ENCODE data around the gene MACROD2. TPM values are rescaled to one million over a fixed set of nuclear protein-coding genes. Genes with fewer than 3 reads are reported as not detected.

The MACROD2 gene
- total and polyA plus RNA-seq, 4 donors = 13.0 to 67.1 (median 20.7) TPM

- Histone ChIP-seq H3K27ac (ENCODE audit: low read depth in 1 of 2, low read length in 1 of 2) (no peak overlapping the region), H3K4me3 (no peak overlapping the region), H3K4me1 (ENCODE audit: control insufficient read depth in 5 of 5, insufficient read depth in 5 of 5, low read length in 5 of 5) (no peaks in the 10 kb centered on the region), H3K9ac (ENCODE audit: insufficient read depth in 1 of 2, low read length in 2 of 2) (no peak overlapping the region), H3K27me3 (ENCODE audit: control insufficient read depth in 3 of 3, insufficient read depth in 3 of 3, low read length in 2 of 3) (no peaks in the 10 kb centered on the region), H3K36me3 (ENCODE audit: control insufficient read depth in 4 of 4, insufficient read depth in 4 of 4, low read length in 4 of 4) (no peaks in the 10 kb centered on the region), H3K9me3 (ENCODE audit: control insufficient read depth in 4 of 4, insufficient read depth in 3 of 4, low read length in 3 of 4) (no peaks in the 10 kb centered on the region)
- ATAC-seq (ENCODE audit: insufficient read depth, low FRiP score) (no peak), DNase-seq (no peak)
- TF ChIP-seq CTCF (IDR thresholded peaks at IDR 0.05; ENCODE audit: control extremely low read depth, extremely low read depth) = no peak
- WGBS, 2 donors = 86 to 92% methylated on average over 2 of the region's 2 CpGs
Observed at GRCh38 chr20:14830466-14830865, 835.1 kb downstream of the MACROD2 start.

GRCh38 chr20:14830899-14831298, 835.6 kb downstream of the MACROD2 start:
- Histone ChIP-seq H3K4me3 (no peak overlapping the region), H3K9ac (ENCODE audit: insufficient read depth in 1 of 2, low read length in 2 of 2) (no peak overlapping the region), H3K36me3 (ENCODE audit: control insufficient read depth in 4 of 4, insufficient read depth in 4 of 4, low read length in 4 of 4) (no peaks in the 10 kb centered on the region), H3K27ac (ENCODE audit: low read depth in 1 of 2, low read length in 1 of 2) (no peak overlapping the region), H3K4me1 (ENCODE audit: control insufficient read depth in 5 of 5, insufficient read depth in 5 of 5, low read length in 5 of 5) (no peaks in the 10 kb centered on the region), H3K27me3 (ENCODE audit: control insufficient read depth in 3 of 3, insufficient read depth in 3 of 3, low read length in 2 of 3) (no peaks in the 10 kb centered on the region), H3K9me3 (ENCODE audit: control insufficient read depth in 4 of 4, insufficient read depth in 3 of 4, low read length in 3 of 4) (no peaks in the 10 kb centered on the region)
- TF ChIP-seq CTCF (IDR thresholded peaks at IDR 0.05; ENCODE audit: control extremely low read depth, extremely low read depth) = no peak
- no peak for DNase-seq
- WGBS, 2 donors = 83 to 91% methylated on average over 6 of the region's 6 CpGs
- no peak for ATAC-seq (ENCODE audit: insufficient read depth, low FRiP score)

- no peaks in the 10 kb centered on the region for H3K27me3 ChIP-seq (ENCODE audit: control insufficient read depth in 3 of 3, insufficient read depth in 3 of 3, low read length in 2 of 3)
- H3K36me3 ChIP-seq (ENCODE audit: control insufficient read depth in 4 of 4, insufficient read depth in 4 of 4, low read length in 4 of 4) = no peaks in the 10 kb centered on the region
- H3K4me1 ChIP-seq (ENCODE audit: control insufficient read depth in 5 of 5, insufficient read depth in 5 of 5, low read length in 5 of 5) = no peaks in the 10 kb centered on the region
- DNase-seq = no peak
- no peak overlapping the region for H3K27ac ChIP-seq (ENCODE audit: low read depth in 1 of 2, low read length in 1 of 2)
- no peak for TF ChIP-seq CTCF (IDR thresholded peaks at IDR 0.05; ENCODE audit: control extremely low read depth, extremely low read depth)
- no peaks in the 10 kb centered on the region for H3K9me3 ChIP-seq (ENCODE audit: control insufficient read depth in 4 of 4, insufficient read depth in 3 of 4, low read length in 3 of 4)
- H3K9ac ChIP-seq (ENCODE audit: insufficient read depth in 1 of 2, low read length in 2 of 2) = no peak overlapping the region
- H3K4me3 ChIP-seq = no peak overlapping the region
- no peak for ATAC-seq (ENCODE audit: insufficient read depth, low FRiP score)
Observed at GRCh38 chr20:14832630-14833029, 837.3 kb downstream of the MACROD2 start.

Measured in lung (tissue), 12 donors.